Left ventricle myocardium superior (tissue), 1 donor: ENCODE data around the gene WDR19. TPM values are rescaled to one million over a fixed set of nuclear protein-coding genes. Genes with fewer than 3 reads are reported as not detected.
A peak's percentile ranks its signal among the peaks of the same experiment; 100 is the strongest.
"Not testable (repeated sequence)": the region's sequence is repeated elsewhere in the genome, so short reads cannot be mapped to it uniquely, and the experiment has no call there.

Experiments used
- ATAC-seq: fragments of 200-7000 bp; cut with Tn5 transposase; one replicate; pipeline ENCODE4 v1.9.1; 2020; ENCODE audit warnings: mild to moderate bottlenecking, moderate library complexity
- DNase-seq: peaks from one replicate; pipeline ENCODE4 v3.0.0-alpha.2; 2020
- intact Hi-C: fragments of 100-400 bp; cut with micrococcal nuclease; formaldehyde crosslinking; loops from one replicate; pipeline ENCODE4 v1.11.0; 2022
- total RNA-seq: library from RNA; stranded (reverse); fragmentation: NEBNext Ultra II Directional; extraction: Animal tissue kit (Norgen Biotek cat#: 25700); gene quantifications from one replicate; pipeline ENCODE4 v1.2.1, GENCODE V29; 2021
- donor health status: DM: no; HTN: yes; CAD: no; lungs with severe emphysema.

Gene WDR19
- total RNA-seq, 1 donor from 2014 or later: 5.1 TPM

DNA sequence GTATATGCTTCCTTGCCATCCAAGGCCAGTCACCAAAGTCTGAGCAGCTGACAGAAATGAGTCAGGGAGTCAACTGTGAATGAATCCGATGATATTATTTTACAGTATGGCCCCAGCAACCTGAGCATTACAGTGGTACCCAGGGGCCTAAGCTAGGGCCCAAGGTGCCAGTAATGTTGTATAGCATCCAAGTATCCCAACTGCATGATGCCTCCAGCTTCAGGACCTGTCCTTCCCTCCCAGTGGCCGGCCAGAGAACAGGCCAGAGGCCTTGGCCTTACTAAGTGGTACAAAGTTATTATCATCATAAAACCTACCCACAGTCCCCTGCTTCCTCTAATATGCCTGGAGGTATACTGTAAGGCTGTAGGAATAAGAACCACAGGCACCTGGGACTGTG lies 103.9 kb downstream of the WDR19 start:
- no peak for DNase-seq
- intact Hi-C loops: no loop called here
- ATAC-seq: no peak

DNA sequence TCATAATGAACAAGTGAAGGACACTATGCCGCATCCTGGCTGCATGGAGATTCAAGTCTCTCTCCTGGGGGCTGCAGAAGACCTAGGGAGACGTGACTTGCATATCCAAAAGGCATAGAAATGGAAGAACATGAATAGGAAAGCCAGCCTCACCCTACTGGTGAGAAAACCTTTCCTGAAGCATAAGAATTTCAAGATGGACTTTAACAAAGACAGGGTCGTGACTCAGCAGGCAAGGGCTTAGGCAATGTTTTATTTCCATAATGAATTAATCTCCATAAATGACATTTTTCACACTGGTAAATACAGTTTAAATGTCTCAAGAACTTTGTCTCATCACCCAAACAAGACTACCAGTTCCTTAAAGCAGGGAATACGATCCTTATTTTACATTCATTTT lies 104.9 kb downstream of the WDR19 start:
- DNase-seq (no peak), ATAC-seq (no peak)
- intact Hi-C loops: no loop called here

DNA sequence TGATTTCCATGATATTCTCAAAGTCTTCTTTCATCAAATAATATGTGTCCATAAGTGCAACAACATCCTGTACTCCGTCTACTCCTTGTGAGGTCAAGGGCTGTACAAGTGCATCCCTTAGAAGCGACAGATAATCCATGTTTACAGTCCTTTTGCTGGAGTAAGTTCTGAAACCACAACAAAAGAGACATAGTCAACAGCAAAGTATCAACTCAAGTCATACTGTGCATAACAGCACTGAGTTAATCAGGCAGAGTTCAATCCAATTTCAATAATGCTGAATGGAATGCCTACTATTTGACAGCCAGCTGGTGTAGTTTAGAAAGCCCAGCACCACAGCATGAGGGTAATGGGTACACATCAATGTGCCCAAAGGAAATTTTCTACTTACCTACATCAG lies 109.4 kb downstream of the WDR19 start:
- intact Hi-C loops: no loop called here
- ATAC-seq (no peak), DNase-seq (no peak)

DNA sequence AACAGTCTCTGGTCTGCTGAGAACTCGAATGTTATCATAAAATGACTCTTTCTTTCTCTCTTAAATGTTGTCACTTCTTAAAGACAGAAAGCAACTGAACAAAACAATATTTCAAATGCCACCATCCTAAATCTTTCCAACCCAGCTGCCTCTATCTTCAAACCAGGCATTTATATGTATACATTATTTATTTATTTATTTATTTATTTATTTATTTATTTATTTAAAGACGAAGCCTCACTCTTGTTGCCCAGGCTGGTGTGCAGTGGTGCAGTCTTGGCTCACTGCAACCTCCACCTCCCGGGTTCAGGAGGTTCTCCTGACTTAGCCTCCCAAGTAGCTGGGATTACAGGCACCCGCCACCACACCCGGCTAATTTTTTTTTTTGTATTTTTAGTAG lies 110.1 kb downstream of the WDR19 start:
- ATAC-seq, intact Hi-C loops, DNase-seq: not testable (repeated sequence)

GRCh38 chr4:39295784-39296183 lies 113.5 kb downstream of the WDR19 start:
- intact Hi-C loops: no loop called here
- DNase-seq (no peak), ATAC-seq (no peak)

DNA sequence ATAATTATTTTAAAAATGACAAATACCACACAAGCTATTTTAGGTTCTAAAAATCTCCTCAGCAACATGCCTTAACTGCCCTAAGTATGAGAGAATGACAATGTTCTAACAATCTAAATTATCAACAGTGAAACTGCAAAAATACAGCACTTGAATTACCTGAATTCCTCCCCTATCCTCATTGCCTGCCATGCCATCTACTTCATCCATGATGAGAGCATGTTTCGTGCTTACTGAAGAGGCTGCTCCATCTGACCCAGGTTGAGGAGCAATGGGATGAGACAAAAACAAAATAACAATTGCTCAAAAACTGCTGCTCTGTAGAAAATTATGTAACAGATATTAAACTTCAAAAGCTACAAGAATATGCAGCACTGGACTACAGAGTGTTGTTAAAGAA lies 120.6 kb downstream of the WDR19 start:
- DNase-seq (no peak), ATAC-seq (no peak)
- intact Hi-C loops: no loop called here

GRCh38 chr4:39303871-39304270 lies 121.5 kb downstream of the WDR19 start:
- intact Hi-C loops: no loop called here
- DNase-seq: no peak
- ATAC-seq: no peak

DNA sequence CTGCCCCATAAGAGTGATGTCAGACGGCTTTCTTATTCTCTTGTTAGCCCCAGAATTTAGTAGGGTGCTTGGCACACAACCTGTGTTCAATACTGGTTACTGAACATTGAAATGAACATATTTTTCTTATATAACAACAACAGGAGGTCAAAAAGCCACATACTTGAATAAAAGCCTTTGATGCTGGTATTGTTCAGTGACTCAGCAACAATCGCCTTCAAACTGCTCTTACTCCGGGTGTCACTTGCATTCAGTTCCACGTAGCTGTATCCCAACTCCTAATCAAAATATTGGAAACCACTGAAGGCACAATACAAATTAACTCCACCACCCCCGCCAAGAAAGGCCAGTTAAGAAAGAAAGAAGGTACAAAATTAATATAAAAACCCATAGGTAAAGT lies 122.3 kb downstream of the WDR19 start:
- no peak for DNase-seq
- ATAC-seq: no peak

GRCh38 chr4:39305912-39306677 lies 123.8 kb downstream of the WDR19 start:
- intact Hi-C loops: no loop called here
- peak; percentile 92 for ATAC-seq
- peak; percentile 45 for DNase-seq

More for the DNA sequence above, 122.3 kb downstream of the WDR19 start:
- intact Hi-C loops: no loop called here

GRCh38 chr4:39308611-39309010 lies 126.3 kb downstream of the WDR19 start:
- ATAC-seq (peak; percentile 47), DNase-seq (no peak)
- intact Hi-C loops: no loop called here

- ATAC-seq (no peak), DNase-seq (no peak)
- intact Hi-C loops: no loop called here
Observed at GRCh38 chr4:39312816-39313215, 130.5 kb downstream of the WDR19 start.

DNA sequence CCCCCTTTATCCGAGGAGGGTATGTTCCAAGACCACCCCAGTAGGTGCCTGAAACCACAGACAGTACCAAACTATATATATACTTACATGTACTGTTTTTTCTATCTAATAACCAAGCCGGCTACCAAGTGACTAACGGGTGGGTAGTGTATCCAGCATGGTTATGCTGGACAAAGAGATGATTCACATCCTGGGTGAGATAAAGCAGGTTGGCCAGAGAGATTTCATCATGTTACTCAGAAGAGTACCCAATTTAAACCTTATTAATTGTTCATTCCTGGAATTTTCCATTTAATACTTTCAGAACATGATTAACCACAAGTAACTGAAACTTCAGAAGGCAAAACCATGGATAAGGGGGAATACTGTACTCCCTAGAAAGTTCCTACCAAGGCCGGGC lies 137.3 kb downstream of the WDR19 start:
- DNase-seq: no peak
- intact Hi-C loops: no loop called here
- ATAC-seq: no peak

DNA sequence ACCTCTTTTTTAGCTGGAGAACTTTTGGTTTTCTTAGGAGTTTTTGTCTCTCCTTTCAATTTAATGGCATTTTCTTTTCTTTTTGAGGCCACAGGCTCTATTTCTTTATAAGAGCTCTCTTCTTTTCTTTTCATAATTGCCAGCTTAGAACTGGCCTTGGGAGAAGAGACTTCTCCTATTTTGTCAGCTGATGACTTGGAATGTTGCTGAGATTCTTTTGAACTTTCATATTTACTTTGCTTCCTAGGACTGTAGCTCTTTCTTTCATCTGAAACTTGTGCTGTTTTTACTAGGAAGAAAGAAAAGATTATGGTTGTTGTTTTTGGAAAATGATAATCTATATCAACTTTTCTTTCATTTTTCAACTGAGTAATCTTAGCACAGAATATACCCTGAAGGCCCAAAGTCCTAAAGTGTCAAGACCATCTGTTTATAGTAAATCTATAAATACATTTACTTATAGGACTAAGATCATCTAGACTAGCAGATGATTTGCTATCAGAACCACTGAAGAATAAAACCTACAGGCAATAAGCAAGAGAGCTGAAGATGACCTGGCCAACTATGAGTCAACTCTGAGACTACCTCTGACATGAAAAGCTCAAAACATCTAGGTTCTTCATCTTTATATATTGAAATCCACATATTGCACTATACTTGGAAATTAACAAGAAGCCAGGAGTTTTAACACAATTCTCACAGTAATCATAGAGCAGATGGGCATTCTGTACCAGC lies 138.2 kb downstream of the WDR19 start:
- no peak for ATAC-seq
- intact Hi-C loops: no loop called here

DNA sequence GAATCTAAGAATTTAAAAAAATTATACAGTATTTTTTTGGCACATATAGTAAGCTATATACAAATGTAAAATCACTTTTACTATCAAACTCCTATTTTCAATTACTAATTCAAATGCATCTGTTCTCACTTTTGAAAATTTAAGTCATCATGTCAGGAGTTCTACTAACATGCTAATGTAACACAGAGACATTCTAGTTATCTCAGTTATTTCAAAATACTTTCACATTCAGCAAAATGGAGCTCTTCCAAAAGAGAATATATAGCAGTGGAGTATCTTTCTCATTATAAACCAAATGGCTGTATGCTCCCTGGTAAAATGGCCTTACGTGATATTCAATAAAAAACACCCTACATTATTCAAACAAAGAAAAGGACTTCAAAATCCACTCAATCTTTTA lies 141.5 kb downstream of the WDR19 start:
- ATAC-seq: no peak
- no peak for DNase-seq
- intact Hi-C loops: no loop called here

More for the DNA sequence above, 138.2 kb downstream of the WDR19 start:
- no peak for DNase-seq

DNA sequence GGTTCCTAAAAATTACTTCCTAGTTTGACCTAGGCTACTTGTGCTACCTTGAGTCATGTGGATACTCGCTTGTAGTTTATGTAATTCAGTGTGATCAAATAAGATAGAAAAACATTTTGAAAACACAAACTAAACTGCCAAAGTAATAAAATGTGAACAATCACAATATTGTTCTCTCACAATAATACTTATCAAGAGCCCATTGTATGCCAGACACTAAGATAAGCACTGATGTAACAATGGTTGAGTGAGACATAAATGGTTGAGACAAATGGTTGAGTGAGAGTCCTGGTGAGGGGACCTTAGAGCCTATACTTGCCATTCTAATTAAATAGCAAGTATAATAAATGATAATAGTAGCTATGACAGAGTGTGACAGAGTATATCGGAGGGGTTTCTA lies 142.1 kb downstream of the WDR19 start:
- no peak for DNase-seq
- ATAC-seq: no peak
- intact Hi-C loops: no loop called here

GRCh38 chr4:39324897-39325613 lies 142.7 kb downstream of the WDR19 start:
- DNase-seq (no peak), ATAC-seq (no peak)
- intact Hi-C loops: no loop called here

DNA sequence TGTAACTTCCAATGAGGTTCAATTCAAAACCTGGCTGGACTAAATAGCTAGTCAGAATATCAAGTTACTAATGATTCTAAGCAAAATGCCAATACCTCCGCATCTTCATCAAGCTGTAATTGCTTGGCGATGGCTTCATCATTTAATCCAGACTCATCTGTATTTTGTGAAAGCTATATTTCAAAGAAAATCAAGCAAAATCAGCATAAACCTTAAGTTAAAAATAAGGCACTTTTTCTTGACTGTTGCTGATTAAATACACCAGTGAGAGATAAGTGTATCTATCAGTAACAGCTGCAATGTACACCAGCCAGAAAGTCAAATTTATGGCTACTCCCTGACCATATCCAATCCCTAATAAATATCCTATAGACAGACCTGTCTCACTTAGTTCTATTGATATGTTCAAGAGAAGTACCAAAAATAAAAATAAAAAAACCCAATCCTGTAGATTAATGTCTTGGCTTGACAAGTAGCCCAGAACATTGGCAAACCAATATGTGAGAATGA lies 144.2 kb downstream of the WDR19 start:
- DNase-seq: no peak
- no peak for ATAC-seq
- intact Hi-C loops: no loop called here

DNA sequence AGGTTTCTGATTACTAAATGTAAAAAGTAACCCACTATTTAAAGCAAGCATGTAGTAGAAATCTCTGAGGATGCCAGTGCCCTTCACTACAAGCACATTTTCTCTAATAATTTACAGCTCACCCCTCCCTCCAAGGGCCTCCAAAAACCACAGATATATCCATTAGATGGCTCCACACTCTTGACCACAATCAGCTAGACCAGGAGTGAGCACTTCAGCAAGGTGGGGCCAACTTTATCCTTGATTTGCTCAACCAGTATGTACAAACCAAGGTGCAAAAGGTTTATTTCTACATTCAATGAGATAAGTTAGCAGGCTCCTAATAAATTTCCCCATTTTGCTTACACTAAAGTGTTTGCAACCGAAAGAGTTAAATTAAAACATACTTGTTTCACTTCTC lies 148.0 kb downstream of the WDR19 start:
- ATAC-seq: no peak
- no peak for DNase-seq
- intact Hi-C loops: no loop called here

DNA sequence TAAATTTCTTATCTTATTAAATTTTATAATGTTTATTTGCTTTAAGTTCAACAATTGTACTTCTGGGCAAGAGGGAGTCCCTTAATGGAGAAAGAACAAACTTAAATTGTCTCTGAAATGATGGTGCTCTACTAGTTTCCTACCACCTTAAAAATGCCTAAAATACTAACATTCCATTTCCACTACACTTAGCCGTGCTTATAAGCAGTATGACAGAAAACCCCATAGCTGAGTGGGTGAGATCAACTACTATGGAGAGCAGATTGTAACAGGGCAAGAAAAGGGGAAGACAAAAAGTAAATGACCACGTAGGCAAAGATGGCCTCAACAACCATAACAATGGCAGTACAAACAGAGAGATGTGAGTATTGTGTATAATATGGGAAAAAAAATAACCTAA lies 148.9 kb downstream of the WDR19 start:
- ATAC-seq: no peak
- intact Hi-C loops: no loop called here
- DNase-seq: no peak
